Testis (tissue), 2 donors: ENCODE measurements around the gene SLC44A5.

Source experiments
- POLR2A ChIP-seq: fragments of 450-650 bp; IDR thresholded peaks from one replicate; pipeline ENCODE4 v1.6.1; 2017; ENCODE audit warnings: antibody characterized with exemption, mild to moderate bottlenecking, moderate library complexity
- TF ChIP-seq, protein P1 (sequence below), 3 experiments: fragments of 450-650 bp in 2 of 3; fragments of 200-600 bp in 1 of 3; sonication (generic) in 1 of 3; IDR thresholded peaks; one replicate each; pipeline ENCODE4 v1.5.1; 2016 to 2019; ENCODE audit warnings: antibody characterized with exemption in 3 of 3, mild to moderate bottlenecking in 2 of 3, moderate library complexity in 1 of 3

DNA sequence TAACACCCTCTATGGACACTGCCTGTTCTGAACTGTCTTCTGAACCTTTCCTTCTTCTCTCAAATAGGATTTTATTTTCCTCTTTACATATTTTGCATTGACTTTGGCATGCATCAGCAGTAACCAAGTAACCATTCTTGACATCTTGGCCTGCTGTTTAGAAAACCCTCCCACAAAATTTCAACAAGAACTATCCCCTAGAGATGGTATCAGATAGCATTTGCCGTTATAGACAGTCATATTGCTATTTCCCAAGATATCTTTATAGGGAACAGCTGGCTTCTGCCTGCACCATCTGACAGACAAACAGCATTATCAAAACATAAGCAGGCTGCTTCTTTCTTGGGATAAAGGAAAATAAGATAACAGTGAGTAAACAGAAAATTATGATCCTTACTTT is 422.0 kb downstream of the SLC44A5 start:
- no peak for TF ChIP-seq POLR2A
- TF ChIP-seq, protein P1, sequence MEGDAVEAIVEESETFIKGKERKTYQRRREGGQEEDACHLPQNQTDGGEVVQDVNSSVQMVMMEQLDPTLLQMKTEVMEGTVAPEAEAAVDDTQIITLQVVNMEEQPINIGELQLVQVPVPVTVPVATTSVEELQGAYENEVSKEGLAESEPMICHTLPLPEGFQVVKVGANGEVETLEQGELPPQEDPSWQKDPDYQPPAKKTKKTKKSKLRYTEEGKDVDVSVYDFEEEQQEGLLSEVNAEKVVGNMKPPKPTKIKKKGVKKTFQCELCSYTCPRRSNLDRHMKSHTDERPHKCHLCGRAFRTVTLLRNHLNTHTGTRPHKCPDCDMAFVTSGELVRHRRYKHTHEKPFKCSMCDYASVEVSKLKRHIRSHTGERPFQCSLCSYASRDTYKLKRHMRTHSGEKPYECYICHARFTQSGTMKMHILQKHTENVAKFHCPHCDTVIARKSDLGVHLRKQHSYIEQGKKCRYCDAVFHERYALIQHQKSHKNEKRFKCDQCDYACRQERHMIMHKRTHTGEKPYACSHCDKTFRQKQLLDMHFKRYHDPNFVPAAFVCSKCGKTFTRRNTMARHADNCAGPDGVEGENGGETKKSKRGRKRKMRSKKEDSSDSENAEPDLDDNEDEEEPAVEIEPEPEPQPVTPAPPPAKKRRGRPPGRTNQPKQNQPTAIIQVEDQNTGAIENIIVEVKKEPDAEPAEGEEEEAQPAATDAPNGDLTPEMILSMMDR (IDR thresholded peaks at IDR 0.05): no peak
